Left hindlimb (tissue), 1 donor: ENCODE results near the gene TSSC4.

Experiments used
- DNase-seq: peaks from one replicate; pipeline ENCODE4 v3.0.0-alpha.2; 2018

The TSSC4 gene

DNA sequence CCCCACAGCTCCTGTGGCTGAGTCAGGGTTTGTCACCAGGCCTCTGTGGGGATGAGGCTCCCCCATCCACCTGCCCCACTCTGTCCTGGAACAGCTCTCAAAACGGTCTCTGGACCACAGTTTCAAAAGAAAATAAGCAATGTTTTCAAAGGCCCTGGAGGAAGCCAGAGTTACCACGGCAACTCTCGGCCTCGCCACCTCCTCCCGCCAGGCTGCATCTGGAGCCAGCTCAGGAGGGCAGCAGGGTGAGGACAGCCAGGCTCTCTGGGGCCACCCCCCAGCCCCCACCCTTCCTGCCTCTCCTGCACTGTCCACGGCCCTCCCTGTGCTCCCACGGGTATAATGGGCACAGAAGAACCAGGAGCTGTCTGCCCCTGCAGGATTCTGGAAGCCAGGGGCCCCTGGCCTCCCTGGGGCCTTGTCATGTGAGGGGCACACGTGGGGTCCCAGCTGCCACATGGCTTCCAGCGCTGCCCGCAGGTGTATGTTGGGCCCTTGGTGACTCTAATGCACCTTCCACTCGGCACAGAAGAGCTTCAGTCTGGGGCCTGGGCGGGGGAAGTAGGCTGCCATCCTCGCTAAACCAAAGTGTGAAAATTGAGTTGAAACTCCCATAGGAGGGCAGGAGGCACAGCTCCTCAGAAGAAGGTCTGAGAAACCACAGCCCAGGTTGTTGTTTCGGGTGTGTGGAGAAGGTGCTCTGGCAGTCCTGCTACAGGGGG, 13.1 kb upstream of the TSSC4 start:
- DNase-seq: no peak

DNA sequence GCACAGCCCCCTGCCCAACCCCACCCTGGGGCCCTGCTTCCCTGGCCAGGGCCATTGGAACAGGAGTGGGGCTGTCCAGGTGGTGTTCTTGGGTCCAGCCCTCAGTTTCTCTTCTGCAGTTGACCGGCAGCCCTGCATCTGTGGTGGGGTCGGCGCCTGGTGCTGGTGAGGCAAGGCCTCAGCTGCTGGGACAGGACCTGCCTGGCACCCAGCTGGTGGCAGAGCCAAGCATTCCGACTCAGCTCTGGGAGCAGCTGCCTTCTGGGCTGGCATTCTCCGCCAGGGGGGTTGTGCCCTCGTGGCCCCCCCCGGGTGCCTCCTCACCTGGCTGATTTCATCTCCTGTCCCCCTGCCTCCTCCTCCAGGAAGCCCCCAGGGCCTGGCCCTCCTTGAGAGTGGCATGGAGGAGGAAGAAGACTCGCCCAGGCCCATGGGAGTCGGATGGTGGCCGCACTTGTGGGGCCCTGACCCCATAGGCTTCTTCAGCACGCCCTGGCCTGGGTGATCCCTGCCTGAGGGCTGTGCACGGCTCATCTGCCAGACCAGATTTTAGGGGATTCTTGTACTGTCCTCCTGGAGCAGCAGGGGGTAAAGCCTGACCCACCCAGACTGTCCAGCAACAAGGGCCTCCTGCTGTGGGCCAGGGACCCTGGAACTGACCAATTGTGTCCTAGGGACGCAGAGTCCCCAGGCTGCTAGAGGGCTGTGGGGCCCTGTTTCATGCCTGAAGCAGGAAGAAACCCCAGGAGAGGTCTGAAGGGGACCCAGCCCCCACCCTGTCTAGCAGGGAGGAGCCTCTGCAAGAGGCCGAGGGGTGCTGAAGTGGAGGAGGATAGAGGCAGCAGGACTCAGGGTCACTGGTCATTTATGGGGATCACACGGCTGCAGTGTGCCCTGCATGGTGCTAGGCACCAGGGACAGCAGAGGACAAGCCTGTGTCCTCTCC, 11.8 kb upstream of the TSSC4 start:
- DNase-seq: no peak

DNA sequence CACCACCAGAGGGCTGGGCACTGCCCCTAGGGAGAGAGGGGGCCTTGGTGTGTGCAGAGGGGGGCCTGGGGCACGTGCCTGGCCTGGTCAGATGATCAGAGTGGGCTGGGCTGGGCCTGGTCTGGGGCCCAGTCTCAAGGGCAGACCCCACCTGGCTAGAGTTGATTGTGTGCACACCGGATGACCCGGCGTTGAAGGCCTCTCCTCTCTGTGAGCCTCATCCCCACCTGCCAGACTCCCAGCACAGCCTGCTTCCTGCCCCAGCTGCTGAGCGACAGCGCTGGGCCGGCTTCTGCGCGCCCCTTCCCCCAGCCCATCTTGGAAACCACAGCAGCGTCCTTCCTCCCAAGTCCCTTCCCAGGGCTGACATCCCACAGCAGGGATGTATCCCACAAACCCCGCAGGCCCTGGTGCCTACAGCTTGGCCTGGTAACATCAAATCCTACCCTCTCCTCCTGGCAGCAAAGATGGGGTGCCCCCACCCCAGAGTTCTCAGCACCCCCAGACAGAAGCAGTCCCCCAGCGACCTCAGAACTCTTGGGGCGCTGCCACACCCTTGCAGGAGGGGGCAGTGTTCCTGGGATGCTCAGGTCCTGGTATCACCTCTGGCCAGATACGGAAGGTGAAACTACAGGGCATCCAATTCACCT, 11.0 kb upstream of the TSSC4 start:
- DNase-seq: no peak

DNA sequence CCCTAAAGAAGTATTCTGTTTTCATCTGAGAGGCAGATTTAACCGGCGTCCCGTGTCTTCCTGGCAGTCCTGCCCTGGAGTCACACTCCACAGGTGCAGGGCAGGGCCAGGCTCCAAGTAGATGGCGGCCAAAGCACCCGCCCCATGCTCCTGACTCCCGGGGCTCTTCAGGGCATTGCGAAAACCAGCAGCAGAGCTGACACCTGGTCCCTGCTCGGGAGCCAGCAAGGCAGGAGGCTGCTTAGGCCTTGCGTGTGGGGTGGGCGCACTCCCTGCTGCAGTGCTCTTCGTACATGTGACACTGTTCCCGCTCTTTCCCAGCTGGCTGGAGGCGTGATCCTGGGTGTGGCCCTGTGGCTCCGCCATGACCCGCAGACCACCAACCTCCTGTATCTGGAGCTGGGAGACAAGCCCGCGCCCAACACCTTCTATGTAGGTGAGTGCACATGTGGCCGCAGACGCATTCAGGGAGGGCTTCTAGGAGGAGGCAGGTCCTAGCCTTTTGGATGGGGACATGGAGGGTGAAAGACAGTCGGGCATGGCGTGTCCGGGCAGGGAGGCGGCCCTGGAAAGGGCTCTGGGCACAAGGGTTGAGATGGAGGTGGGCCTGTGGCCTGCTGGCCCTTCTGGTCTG, 10.3 kb upstream of the TSSC4 start:
- no peak for DNase-seq

DNA sequence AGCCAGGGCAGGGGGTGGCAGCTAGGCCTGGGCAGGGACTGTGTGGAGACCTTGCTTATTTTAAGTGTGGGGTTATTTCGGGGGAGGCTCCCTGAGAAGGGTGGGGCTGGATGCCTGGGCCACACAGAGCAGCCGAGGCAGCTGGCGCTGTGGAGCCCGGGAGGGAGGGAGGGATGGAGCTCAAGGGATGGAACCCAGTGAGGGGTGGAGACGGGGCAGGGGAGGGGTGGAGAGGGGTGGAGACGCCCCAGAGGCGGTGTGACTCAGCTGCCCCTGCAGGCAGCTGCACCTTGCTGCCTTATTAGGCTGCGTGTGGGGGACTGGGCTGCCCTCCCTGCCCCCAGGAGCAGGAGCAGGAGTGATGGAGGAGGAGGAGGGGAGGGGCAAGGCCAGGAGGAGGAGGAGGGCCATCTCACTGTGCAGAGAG, 9.8 kb upstream of the TSSC4 start:
- no peak for DNase-seq

DNA sequence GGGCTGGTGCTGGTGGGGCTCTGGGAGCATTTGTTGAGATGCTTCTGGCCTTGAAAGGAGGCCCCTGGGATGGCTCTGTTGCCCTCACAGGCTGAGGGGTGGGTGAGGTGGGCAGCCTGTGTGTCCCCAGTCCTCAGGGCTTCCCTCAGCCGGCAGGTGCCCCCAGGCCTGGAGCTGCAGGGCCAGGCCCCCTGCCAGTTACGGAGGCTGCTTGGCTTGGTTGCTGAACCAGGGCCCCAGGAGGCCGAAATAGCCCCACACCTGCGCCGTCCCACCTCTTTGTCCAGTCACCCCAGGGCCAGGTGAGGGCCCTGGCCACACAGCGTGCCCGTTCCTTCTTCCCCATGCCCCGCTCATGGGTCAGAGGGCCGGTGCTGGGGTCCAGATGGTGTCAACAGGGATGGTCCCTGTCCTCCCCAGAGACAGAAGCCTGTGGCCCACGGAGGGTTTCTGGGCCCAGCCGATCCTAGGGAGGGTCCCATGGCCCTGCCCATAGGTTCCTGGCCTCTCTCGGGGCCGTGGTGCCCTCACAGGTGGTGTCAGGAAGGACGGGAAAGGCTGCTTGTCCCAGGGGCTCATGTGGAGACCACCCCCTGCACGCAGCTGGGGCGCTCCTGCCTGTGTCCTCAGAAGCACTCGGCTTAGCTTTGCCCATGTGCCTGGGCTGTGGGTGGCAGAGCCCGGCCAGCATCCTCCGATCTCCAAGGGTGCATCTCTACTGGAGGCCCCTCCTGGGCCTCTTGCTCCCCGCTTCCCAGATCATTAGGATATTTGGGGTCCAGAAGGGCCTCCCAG, 9.2 kb upstream of the TSSC4 start:
- no peak for DNase-seq

DNA sequence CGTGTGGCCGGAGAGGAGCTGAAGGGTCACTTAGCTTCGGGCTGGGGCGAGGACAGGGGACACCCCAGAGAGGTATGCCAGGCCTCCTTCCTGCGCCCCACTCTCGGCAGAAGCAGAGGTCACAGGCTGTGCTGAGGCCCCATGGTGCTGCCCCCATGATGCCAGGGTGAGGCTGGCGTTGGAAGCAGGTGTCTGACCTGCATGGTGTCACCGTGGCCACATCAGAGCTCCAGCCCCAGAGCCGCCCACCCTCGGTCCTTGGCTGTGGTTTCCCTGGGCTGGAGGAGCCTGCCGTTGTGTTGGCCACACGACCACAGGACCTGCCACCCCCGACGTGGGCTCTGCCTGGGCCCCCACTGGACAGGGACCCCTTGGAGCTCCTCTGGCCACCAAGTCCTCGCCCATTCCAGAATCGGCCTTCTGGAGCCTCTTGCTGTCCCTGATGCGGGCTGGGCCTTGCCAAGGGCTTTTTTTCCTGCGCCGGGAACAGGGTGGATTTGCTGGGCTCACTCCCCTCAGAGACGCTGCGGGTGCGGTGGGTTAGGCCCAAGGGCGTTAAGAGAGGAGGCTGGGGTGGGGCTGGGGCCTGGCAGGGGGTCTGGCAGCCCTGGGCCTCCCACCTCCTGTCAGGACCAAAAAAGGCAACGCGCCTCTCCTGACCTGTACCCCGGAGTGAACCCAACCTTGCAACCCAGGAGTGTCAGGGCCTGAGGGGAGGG, 8.2 kb upstream of the TSSC4 start:
- no peak for DNase-seq

DNA sequence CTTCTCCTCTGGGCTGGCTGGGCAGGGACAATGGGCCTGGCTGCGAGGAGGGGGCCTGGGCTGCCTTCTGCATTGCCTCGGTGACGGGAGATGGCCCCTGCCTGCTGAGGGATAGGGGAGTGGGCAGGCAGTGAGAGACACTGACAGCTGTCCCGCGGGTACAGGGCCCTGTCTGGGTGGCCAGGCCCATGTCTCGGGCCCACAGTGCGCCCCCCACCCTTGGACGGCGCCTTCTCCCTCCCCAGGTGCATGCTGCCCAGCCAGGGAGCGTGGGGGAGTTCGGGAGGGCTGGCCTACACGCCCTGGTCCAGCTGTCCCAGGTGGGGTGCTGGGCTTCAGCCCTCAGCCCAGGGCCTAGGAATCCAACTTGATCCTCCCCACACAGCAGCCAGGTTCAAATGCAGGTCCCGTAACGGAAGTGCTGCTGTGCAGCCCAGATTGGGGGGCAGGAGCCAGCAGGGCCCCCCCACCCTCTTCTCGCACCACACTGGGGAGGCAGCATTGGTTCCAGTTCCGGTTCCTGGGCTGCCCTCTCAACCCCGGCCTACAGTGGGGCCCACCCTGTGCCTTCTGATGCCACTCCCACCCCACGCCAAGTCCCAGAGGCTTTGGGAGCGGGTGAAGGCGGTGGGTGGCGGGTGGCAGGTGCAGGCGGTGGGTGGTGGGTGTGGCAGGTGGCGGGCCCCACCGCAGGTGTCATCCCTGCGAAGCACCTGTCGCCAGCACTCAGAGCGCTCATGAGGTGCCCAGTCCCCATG, 7.3 kb upstream of the TSSC4 start:
- no peak for DNase-seq

DNA sequence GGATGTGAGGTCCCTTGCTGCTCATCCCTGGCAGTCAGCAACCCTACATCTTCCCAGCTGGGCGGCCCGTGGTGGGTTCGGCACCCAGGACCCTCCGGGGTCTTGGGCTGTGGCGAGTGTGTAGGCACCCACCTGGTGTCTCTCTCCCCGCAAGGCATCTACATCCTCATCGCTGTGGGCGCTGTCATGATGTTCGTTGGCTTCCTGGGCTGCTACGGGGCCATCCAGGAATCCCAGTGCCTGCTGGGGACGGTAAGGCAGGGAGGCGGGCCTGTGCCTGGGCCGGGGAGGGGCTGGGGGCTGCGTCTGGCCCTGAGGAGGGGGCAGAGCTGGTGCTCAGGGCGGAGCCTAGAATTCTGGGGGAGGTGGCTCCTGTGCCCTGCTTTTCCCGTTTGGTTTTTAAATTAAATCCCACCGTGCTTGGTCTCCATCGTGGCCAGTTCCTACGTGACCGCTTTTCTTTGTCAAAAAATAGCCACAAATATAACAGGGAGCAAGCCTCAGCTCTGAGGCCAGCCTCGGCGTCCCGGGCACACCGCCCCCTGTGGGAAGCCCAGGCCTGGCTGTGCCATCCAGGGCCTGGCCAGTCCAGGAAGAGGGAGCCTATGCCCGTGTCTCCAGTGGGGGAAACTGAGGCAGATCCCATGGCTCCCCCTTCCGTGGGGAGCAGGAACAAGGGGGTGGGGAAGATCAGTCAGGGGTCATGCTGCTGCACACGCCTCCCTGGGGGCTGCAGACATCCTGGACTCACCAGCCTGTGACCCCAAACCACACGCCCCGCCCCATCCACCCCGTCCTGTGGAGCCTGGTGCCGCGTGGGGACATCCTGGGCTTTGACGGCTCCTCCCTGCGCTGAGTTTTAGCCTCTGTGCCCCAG, 6.4 kb upstream of the TSSC4 start:
- no peak for DNase-seq

DNA sequence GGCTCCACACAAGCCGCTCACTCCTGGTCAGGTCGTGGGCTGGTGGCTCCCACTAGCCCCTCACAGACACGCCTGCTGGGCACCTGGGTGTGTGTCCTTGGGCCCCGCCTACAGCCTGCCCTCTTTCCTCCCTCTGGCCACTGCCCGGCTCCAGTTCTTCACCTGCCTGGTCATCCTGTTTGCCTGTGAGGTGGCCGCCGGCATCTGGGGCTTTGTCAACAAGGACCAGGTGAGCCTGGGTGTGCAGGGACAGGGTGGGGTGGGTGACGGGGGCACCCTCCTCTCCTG, 5.8 kb upstream of the TSSC4 start:
- DNase-seq: no peak

DNA sequence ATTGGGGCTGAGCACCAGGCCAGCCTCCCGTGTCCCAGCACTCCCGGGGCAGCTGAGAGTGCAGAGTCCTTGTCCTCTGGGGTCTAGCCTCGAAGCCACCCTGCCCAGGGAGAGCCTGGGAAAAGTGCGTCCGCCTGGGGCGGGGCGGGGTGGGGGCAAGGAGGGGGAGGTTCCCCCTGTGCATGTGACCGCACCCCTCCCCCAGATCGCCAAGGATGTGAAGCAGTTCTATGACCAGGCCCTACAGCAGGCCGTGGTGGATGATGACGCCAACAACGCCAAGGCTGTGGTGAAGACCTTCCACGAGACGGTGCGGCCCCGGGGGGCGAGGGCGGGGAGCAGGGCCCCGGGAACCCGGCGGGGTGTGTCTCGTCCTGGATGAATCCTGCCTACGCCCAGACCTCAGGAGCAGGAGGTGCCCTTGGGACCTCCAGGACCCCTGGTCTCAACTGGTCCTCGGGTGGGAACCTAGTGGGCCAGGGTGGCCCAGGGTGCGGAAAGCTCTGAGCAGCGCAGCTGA, 5.3 kb upstream of the TSSC4 start:
- DNase-seq: no peak

DNA sequence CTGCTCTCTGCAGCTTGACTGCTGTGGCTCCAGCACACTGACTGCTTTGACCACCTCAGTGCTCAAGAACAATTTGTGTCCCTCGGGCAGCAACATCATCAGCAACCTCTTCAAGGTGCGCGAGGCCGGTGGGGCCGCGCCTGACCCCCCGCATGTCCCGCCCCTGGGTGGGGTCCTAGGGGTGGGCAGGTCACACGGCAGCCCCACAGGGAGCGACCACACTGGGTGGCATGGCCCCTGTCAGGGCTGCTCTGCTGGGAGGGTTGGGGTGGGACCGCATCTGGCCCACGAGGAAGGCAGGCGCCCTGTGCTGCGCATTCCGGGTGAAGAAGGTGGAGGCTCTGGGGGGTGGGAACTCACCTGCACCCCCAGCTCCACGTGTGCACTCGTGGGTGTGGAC, 4.7 kb upstream of the TSSC4 start:
- no peak for DNase-seq

DNA sequence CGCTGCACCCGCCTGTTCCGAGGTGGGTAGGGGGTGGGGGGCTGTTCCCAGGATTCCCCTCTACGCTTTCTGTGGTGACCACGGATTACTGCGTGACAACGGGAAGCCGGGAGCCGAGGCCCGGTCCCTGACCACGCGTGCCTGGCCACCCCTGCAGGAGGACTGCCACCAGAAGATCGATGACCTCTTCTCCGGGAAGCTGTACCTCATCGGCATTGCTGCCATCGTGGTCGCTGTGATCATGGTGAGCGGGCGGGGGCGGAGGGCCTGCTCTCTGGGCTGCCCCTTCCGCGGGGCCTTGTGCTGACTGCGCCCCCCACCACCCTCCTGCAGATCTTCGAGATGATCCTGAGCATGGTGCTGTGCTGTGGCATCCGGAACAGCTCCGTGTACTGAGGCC, 4.1 kb upstream of the TSSC4 start:
- DNase-seq: no peak

DNA sequence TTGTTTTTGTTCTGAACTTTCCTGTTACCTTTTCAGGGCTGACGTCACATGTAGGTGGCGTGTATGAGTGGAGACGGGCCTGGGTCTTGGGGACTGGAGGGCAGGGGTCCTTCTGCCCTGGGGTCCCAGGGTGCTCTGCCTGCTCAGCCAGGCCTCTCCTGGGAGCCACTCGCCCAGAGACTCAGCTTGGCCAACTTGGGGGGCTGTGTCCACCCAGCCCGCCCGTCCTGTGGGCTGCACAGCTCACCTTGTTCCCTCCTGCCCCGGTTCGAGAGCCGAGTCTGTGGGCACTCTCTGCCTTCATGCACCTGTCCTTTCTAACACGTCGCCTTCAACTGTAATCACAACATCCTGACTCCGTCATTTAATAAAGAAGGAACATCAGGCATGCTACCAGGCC, 3.5 kb upstream of the TSSC4 start:
- DNase-seq: no peak

DNA sequence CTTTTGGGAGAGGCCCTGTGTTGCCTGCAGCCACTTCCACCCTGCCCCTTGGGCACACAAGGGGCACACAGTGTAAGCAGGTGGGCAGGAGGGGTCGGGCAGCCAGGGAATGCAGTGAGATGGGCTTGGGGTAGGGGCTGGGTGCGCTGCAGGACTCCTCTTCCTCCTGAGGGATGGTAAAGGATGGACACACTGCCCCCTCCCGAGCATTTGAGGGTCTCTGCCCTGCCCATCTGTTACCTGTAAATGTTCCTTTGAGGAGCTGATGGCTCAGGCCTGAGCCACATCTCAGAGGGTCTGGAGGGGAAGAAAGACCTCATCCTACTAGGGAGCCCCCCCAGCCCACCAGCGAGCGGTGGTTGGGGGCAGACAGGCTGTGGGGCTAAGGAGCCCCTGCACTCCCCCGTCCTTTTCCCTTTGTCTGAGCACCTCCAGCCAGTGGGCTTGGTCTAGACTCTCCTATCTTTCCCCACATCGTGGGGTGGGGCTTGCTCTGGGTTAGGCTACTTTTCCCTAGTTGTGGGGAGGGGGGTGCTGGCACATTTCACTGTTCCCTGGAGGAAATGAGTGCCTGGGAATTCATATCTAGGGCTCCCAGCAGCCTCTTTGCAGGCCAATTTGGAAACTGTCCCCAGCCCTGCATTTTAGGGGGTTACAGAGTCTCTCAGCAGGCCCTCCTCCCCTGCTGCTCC, 1.7 kb upstream of the TSSC4 start:
- DNase-seq: no peak

DNA sequence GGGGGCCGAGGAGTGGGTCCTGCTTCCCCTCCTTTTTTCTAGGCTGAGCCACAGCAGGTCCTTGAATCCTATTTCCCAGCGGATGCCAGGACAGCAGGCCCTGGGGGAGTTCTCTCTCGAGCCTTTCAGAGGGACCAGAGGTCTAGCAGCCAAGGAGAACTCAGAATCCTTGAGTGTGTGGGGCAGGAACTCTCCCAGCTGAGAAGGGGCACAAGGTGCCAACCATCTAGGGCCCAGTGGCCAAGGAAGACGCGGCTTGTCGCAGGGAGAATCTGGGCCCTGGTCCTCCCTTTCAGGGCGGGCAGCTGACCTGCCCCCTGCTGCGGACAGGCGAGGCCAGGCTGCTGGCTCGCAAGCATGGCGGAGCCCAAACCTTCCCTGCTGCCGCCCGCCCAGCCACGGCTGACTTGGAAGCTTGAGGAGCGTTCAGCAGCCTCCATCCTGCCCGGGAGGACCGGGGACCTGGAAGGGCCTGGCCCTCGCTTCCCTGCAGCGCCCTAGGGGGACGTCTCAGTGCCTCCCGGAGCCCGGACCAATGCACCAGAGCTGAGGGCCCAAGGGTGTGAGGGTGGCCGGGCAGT, 972 bp upstream of the TSSC4 start:
- DNase-seq: no peak

DNA sequence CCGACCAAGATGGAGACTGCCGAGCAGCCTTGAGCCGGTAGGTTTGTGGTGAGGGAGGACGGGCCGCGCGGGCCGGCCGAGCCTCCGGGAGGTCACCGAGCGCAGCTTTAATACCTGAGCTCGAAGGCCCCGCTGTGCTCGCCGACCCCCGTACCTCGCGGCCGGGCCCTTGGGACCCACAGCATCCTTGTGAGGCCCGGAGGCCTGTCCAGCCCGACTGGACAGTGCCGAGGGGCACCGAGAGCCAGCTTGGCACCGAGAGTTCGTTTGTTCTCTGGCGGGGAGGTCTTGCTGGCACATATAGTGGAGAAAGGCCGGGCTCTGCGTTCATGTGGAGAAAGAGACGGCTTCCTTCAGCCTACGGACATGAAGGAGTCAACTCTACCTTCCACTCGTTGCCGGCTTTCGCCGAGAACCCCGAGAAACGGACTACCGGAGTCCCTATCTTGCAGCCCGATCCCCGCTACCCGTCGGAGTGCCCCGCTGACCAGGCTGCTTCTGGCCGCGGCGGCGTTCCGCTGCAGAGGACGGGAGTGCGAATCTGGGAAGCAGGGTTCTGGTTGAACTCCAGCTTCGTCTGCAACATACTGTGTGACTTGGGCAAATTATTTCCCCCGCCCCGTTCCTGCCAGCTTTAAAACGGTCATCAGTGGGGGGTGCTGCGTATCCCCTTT, 349 bp downstream of the TSSC4 start:
- DNase-seq: no peak

DNA sequence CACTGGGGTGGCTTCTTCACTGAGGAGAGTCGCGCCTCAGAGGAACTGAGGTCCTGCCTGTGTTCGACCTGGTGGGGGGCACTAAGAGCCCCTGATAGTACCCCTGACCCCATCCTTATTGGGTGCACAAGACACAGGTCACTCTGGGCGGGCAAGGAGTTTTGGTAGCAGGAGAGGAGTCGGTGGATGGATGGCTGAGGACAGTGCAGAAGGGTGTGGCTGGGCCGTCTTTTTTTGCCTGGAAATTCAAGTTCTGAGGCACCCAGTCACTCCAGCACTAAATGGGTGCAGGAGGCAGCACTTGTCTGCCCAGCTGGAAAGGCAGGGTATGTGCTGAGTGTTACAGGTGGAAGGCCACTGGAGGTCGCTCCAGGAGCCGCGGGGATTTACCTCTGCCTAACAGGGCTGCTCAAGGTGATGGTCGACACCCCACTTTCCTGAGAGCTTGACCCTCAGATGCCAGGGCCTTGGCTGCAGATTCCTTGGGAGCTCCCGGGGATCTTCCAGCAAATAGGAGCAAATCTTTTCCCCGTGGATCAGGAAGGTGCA, 960 bp downstream of the TSSC4 start:
- no peak for DNase-seq
